Fibroblast of skin of left biceps (primary cell): Measurements from ENCODE around the gene HEATR5B.

ENCODE experiments used
- DNase-seq, 2 experiments: peaks; one replicate each; pipeline ENCODE4 v3.0.0-alpha.2; 2013; ENCODE audit warnings: low read depth in 2 of 2

The HEATR5B gene

DNA sequence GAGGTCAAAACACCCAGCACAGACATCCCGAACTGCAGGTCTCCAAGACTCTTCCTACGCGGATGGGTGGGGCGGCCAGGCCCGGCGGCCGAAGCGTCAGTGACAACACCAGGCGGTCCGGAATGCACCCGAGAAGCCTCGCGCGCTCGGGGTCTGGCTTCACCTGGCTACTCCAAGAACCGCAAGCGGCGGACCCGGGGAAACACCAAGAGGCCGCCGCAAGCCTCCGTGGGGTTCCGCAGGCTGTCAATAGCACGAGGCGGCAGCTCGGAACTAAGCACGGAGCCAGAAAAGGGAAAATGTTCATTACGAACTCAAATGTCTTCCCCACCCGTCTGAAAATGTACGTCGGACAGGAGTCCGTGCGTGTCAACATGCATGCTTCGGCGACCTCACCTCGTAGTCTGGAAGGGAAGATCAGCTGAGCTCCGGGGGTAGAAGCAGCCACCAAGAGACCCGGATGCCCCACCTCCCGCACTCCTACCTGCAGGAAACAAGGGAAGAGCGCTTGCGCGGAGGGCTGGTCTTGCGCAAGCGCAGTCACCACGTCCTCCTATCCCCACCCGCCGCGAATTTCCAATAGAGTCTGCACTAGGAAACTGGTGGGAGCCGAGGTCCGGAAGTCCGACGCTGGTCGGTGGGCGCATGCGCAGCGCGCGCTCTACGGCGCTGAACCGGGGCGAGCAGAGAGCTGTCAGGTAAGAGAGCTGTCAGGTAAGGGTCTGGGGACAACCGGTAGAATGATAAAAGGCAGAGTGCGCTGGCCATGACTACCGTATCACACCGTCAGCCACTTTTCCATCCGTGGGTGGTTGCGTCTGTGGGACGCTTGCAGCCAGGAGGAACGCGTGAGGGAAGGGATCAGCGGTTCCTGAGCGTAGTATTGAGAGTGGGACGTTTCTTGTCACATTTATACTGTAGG is at the start of gene HEATR5B, which contains the start of gene GPATCH11:
HEATR5B (minus strand) TSS at position 500 of the 922 bp plus-strand sequence. CDS start 958 bp downstream, outside the sequence.
GPATCH11 (plus strand) TSS at position 646 of the 922 bp plus-strand sequence. CDS start 3,864 bp downstream, outside the sequence.
- peak; percentile 85 to 87 for DNase-seq

GRCh38 chr2:37132914-37133313 is 48.7 kb upstream of the HEATR5B start:
- no peak for DNase-seq

- no peak for DNase-seq
Observed at GRCh38 chr2:37125416-37125815, 41.2 kb upstream of the HEATR5B start.

DNA sequence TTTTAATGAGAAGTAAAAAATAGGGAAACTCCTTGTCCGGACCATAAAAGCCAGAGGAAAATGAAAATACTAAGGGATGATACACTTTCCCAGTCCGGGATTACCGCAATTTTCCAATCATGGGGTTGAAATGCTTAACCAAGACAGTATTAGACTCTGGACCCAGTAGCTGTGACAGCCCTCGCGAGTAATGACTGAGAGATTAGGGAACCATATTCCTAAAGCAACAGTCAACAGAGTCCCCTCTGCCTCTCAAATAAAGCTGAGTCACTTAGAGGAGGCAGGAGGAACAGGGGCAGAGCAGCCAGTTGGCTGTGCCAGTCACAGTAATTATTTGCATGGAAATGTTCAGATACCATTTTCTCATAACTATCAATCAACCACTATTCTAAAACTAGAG is 35.0 kb upstream of the HEATR5B start:
- no peak for DNase-seq

GRCh38 chr2:37117566-37117965 is 33.4 kb upstream of the HEATR5B start:
- no peak for DNase-seq

DNA sequence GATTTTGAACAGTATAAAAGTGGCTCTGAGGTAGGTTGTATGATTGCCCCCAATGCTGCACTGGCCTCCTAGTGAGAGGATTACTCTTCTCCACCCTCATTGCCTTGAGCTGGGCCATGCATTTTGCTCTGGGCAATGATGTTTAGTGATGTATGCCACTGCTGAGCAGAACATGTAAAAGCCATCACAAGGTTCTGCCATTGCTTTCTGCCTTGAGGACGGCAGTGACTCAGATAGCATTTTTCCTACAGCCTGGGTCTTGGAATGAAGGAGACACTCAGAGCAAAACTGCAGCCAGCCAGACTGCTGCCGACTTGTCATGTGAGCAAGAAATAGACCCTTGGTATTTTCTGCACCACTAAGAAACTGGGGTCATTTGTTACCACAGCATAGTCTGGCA is 27.8 kb upstream of the HEATR5B start:
- DNase-seq = no peak

- no peak for DNase-seq
Observed at GRCh38 chr2:37110306-37111212, 26.4 kb upstream of the HEATR5B start.

GRCh38 chr2:37109523-37109922 is 25.4 kb upstream of the HEATR5B start:
- no peak for DNase-seq

DNA sequence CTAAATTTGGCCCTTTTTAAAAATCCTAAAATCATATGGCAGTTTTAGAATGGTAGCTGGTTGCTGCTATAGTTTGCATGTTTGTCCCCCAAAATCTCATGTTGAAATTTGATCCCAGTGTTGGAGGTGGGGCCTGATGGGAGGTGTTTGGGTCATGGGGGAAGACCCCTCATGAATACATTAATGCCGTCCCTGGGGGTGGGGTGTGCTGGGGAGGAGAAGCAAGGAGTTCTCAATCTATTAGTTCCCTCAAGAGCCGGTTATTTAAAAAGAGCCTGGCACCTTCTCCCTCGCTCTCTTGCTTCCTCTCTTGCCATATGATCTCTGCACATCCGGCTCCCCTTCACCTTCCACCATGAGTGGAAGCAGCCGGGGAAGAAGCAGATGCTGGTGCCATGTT is 21.0 kb upstream of the HEATR5B start:
- DNase-seq = no peak

DNA sequence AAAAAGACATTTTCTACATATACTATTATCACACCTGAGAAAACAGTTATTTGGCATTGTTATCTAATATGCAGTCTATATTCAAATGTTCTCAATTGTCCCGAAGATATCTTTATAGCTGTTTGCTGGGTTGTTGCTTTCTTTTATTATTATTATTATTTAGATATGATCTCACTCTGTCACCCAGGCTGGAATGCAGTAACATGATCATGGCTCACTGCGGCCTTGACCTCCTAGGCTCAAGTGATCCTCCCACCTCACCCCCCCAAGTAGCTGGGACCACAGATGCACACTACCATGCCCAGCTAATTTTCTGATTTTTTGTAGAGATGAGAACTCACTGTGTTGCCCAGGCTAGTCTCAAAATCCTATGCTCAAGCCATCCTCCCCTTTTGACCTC is 20.0 kb upstream of the HEATR5B start:
- DNase-seq = no peak

GRCh38 chr2:37102588-37102987 is 18.4 kb upstream of the HEATR5B start:
- DNase-seq = no peak

GRCh38 chr2:37100054-37100453 is 15.9 kb upstream of the HEATR5B start:
- no peak for DNase-seq

DNA sequence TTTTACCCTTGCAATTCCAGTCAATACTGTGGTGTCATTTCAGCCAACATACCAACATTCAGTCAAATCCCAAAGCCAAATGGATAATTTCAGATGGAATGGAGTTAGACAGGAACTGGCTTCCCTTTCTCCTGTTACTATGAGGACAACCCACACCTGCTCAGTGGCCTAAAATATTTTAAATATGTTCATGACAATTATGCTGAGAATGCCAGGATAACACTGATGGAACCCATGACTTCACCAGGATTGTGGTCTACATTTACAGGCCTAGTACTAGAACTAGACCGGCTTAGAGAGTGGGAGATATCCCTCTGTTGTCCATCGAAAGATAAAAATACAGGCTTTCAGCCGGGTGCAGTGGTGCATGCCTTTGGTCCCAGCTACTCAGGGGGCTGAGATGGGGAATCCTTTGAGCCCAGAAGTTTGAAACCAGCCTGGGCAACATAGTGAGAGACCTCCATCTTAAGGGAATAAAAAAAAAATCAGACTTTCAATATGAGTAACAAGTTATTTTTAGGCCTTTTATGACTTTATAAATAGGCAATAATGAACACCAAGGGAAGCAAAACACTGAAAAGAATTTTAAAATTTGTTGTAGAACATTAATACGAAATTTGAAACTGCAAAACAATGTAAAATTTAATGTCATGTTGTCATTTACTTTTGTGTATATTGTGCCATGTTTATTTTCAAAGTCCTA is 14.4 kb upstream of the HEATR5B start:
- DNase-seq = no peak

DNA sequence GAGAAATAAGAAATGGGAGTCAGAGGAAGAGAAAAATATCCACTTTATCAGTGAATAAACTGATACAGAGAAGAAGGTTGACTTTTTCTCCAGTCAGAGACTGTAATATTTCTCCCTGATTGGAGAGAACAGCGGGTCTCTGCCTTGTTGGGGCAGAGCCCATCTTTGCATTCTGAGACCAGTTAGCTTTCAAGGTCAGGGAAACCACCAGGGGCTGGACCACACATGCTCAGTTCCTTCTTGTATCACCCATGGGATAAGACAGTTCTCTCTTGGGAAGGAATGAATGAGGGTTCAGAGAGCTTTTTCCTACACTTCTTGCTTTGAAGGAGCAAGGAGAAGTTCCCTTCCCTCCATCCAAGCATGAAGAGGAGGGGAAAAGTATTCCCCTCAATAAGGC is 12.4 kb upstream of the HEATR5B start:
- no peak for DNase-seq

DNA sequence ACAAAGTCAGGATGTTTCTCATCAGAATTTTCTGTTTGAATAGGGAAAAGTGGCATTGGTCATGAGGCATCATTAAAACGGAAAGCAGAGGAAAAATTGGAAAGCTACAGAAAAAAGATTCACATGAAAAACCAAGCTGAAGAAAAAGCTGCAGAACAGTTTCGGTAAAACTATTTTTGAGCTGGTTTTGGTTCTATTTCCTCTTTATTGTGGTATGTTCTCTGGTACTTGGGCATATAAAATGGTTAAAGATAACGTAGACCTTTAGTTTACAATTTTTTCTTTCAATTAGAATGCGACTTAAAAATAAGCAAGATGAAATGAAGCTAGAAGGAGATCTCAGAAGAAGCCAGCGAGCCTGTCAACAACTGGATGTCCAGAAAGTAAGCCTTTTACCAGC is 7.7 kb upstream of the HEATR5B start:
- DNase-seq = no peak

GRCh38 chr2:37090019-37090477 is 5.9 kb upstream of the HEATR5B start:
- DNase-seq = no peak

- no peak for DNase-seq
Observed at GRCh38 chr2:37085731-37086147, 1.6 kb upstream of the HEATR5B start.

DNA sequence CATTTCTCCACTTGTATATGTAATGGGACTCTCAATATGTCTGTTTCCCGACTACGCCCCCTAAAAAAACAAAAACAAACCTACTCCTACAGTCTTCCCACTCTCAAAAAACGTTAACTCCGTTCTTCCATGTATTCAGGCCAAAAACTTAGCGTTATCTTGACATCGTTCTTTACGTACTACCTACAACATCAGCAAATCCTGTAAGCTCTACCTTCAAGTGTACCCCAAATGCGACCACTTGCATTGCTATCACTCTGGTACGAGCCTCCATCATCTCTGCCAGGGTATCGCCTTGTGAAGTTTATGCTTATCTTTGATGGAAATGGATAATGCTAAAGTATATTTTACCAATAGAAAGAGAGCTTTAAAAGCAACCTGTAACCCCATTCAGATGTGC is 625 bp upstream of the HEATR5B start:
- DNase-seq = no peak

DNA sequence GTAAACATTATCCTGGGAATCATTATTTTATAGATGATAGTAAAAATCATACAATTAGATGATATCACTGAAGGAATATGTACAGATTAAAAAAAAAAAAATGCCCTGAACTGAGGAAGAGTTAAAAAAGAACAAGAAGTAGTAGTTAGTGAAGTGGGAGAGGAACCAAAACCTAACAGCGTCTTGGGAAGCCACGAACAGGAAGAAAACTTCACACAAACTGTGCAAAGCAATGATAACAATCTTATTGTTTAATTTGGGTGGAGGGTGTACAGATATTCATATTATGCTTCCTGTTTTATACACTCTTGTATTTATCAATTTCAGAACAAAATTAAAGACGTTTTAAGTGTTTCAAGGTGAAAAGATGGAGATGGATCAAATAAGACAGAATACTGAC is 3.5 kb downstream of the HEATR5B start:
- DNase-seq = no peak

DNA sequence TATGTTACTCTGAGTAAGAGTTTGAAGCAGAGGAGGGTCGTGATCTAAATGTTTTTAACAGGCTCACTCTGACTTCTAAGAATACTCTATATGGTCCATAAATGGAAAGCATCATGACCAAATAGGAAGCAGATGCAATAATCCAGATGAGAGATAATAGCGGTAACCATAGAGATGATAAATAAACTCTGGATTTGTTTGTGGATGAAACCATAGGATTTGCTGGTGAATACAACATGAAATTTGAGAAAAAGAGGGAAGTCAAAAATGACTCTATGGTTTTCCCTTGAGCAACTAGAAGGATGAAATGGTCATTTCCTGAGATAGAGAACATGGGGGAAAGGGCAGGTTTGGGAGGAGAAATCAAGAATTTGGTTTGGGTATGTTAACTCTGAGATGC is 3.9 kb downstream of the HEATR5B start:
- no peak for DNase-seq

- DNase-seq = no peak
Observed at GRCh38 chr2:37070931-37071330, 13.2 kb downstream of the HEATR5B start.

DNA sequence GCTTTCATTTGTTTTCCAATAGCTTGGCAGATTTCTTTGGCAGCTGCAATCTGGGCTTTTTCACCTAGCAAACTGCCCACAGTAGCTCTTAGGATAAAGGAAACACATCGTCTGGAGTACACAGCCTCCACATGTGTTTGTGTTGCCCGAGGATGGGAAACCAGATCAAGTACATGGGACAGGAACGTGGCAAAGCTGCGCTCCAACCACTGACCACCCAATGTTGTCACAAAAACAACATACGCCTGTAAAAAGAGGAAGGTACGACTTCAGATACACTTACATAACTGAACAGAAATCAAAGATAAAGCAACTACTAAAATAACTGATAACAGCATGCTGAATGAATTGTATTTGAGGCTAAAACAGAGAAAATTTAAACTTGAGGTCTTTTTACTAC is 15.5 kb downstream of the HEATR5B start:
- DNase-seq = no peak
